Stimulated activated CD4-positive, alpha-beta T cell treated with anti-CD3 and anti-CD28 coated beads, Interleukin-15, amount 100 ng/mL, for 1 hour (primary cell): ENCODE data around the gene GPR15LG.
"Not testable (repeated sequence)": the region's sequence is repeated elsewhere in the genome, so short reads cannot be mapped to it uniquely, and the experiment has no call there.

Experiments
- DNase-seq, 2 donors: peaks; one replicate each; pipeline ENCODE4 v3.0.0-alpha.2; 2020; ENCODE audit warnings: low read depth in 1 of 2, low spot score in 1 of 2

Gene GPR15LG

DNA sequence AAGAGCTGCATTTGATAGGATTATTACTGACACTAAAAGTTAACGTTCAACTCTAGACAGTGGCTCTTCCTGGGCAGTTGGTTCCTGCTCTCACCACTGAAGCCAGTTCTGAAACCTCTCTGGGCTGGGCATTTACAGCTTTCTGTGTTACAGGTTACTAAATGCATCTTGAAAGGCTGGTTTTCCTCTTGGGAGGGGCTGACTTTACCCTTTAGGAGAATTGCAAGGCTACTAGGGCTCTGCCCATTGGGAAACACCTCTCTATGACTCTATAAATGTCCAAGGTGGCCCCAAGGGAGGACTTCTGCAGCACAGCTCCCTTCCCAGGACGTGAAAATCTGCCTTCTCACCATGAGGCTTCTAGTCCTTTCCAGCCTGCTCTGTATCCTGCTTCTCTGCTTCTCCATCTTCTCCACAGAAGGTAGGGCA, at the start of gene GPR15LG:
Gene GPR15LG (plus strand): TSS at position 301 of the 429 bp plus-strand sequence. CDS start 51 bp downstream, at position 352.
- DNase-seq, result no peak

DNA sequence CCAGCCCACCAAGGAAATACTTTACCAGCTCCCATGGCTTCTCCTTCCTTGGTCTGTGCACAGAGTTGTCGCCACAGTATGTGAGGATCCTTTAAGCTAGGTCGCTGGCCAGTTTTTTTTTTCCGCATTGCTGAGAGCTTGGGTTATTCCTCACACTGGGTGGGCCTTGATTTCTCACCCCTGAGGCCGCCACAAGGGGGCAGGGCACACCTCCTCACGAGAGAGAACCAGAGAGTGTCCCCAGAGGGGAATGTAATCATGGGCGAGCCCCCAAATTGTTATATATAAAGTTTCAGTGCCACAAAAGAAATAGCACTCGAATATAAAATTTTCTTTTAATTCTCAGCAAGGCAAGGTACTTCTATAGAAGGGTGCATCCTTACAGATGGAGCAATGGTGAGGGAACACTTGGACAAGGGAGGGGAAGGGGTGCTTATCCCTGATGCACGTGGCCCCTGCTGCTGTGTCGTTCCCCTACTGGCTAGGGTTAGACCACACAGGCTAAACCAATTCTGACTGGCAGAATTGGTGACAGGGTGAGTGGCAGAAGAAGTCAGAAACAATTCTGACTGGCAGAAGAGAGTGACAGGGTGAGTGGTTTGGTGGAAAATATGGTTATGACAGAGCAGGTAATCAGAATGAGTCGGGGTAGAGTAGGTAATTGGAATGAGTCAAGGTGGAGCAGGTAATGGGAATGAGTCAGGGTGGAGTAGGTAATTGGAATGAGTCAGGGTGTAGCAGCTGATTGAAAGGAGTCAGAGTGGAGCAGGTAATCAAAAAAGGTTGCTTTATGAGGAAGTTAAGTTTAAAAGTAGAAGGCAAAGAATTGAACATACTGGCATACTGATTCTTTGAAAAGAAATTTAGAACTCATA, 47.5 kb upstream of the GPR15LG start:
- not testable (repeated sequence) for DNase-seq

- no peak for DNase-seq
These were observed 46.8 kb upstream of the GPR15LG start for GRCh38 chr10:84126785-84127167.

DNA sequence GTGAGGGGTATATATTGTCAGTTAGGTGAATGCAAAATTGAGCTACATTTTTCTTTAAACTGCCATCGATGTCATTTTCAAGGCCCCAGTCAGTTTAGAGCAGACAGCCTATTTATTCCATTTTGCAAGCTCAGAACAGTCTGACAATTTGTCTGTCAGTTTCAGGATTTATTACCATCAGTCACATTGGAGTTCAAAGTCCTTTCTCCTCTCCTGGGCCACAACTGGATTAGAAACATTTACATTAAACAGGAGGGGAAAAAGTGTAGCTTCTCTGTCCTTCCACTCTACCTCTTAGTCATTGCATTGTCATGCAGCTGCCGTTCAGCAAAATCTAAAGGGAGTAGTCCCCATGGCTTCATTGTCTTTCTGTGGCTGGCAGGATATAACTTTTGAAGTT, 37.8 kb upstream of the GPR15LG start:
- DNase-seq, result no peak

- DNase-seq, result no peak
These were observed 35.8 kb upstream of the GPR15LG start for GRCh38 chr10:84137811-84138210.

DNA sequence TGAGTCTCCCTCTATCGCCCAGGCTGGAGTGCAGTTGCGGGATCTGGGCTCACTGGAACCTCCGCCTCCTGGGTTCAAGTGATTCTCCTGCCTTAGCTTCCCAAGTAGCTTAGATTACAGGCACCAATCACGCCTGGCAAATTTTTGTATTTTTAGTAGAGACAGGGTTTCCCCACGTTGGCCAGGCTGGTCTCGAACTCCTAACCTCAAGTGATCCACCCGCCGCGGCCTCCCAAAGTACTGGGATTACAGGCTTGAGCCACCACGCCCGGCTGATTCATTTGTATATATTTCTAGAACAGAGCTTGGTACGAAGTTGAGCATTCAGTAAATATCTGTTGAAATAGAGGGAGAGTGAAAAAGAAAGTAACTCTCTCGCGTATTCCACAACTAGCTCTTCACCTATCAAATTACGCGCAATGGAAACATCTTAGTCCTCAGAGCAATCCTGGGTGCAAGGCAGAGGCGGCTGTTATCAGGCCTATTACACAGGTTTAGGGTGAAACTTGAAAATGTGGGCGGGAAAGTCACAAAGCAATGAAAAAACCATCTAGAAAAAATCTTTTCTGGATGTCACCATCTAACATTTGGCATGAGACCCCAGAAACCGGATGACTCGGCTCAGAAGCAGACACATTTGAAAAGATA, 35.0 kb upstream of the GPR15LG start:
- peak; percentile 12 to 33 for DNase-seq

DNA sequence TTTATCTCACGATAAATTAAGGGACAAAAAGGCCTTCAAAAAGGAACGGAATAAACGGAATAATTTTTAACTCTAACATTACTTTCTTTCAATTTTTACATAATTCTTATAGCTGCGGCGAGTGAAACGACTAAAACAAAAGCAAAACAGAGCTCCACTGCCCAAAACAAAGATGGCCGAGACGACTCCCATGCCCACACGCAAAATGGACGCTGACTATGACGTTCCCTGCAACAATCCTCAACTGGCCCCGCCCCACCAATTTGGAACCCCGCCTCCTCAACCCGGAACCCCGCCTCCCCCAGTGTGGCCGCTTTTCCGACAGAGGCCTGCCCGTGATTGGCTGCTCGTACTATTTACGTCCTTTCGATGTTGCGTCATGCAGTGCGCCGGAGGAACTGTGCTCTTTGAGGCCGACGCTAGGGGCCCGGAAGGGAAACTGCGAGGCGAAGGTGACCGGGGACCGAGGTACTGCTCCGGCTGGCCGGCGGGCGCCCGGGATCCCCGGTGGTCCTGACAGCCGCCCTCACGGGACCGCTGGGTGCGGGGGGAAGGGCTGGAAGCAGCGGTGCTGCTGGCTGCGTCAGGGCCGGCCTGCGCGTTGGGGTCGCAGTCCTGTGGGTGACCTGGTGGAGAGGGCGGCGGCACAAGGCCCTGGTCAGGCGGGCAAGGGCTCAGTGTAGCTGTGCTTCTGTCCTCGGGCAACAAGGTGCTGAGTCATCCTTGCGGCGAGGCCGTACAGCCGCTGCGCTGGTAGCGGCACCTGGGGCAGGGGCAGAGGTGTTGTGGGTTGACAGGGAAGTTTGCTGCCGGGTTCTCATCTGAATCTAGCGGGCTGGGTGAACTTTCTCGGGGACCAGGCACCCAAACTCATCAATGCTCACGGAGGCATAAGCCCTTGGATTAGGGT, 34.2 kb upstream of the GPR15LG start, which contains the start of gene GHITM:
Gene GHITM (plus strand): TSS at position 384 of the 910 bp plus-strand sequence. CDS start 1,992 bp downstream, outside the sequence.
- DNase-seq, result peak; percentile 99

DNA sequence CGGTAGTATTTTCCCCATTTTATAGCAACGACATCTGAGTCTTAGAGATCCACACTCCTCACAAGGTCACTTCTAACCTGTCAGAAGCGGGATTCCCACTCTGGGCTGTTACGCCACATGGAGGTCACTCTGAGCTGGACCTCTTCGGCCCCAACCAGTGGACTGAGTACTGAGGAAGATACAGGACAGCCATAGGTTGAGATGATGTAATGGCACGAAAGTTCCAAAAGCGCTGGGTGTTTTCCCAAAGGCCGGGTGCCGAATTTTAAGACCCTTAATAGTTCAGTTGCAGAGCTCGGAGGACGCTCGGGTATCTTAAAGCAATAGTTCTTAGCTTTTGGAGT, 33.6 kb upstream of the GPR15LG start:
- DNase-seq, result no peak

DNA sequence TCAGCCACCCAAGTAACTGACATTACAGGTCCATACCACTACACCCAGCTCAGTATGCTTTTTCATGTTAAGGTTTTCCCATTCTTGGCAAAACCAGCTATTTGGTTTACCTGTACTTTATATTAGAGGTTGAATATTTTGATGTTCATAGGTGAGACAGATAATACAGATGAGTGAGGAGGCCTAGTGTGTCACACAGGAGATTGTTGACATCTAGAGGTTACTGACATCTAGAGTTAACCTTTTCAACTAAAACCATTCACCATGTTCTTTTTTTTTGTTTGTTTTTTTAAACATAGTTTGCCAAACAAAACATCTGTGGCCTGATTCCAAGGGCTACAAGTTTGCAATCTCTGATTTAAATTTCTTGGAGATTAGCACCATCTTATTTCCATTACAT, 26.3 kb upstream of the GPR15LG start:
- DNase-seq, result no peak

- not testable (repeated sequence) for DNase-seq
These were observed 25.5 kb upstream of the GPR15LG start for GRCh38 chr10:84148006-84148597.

- no peak for DNase-seq
These were observed 23.7 kb upstream of the GPR15LG start for GRCh38 chr10:84149854-84150253.

GRCh38 chr10:84152769-84153168, 20.8 kb upstream of the GPR15LG start:
- DNase-seq, result no peak

- no peak for DNase-seq
These were observed 18.1 kb upstream of the GPR15LG start for GRCh38 chr10:84155521-84155920.

GRCh38 chr10:84156009-84156408, 17.6 kb upstream of the GPR15LG start:
- no peak for DNase-seq

DNA sequence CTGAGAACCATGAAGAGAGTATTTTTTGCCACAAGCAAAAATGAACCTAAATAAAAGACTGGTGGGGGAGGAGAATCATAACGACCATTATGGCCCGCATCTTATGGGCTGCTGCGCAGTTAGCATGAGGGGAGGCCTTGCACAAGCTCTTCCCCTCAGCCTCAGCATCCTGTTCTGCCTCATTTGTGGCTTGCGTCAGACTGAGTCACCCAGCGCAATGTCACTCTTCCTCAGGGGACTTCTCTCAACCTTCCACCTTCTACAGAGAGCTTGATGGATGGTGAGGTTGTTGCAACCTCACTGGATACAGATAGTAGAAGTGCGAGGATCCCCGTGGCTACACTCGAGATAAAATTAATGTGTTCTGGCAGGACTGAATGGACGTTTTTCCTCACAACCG, 16.8 kb upstream of the GPR15LG start:
- no peak for DNase-seq

DNA sequence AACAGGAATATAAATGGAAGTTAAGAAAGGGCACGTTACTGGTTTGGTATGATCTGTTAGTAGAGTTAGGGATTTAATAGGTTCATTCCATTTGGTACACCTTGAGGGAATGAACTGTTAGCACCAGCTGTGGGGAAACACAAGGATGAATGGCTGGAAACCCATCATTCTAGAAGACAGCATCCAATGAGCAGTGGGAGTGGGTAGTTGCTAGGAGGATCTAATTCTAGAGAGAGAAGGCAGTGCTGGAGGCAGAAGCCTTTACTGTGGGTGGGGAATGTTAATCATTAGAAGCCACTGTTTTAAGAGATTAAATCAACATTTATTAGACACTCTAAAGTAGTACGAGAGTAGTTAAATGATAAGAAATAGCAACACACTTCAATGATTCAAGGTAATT, 15.5 kb upstream of the GPR15LG start:
- DNase-seq, result no peak

DNA sequence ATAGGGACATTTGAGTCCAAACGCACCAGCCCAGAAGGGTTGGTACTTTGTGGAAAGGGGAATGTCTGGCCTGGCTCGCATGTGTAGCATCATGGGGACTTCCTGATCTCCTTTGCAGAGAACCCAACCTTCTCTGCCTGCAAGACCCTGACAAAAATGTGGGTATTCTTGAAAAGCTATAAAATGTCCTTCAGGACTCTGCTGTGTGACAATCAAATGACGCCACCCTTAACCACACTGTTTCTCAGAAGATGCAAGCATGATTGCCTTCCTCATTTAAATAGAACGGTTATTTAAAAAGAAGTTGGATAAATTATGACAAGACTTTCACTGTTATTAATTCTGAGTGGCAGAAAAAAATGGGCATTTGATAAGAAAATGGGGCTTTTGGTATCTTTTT, 15.1 kb upstream of the GPR15LG start:
- no peak for DNase-seq

DNA sequence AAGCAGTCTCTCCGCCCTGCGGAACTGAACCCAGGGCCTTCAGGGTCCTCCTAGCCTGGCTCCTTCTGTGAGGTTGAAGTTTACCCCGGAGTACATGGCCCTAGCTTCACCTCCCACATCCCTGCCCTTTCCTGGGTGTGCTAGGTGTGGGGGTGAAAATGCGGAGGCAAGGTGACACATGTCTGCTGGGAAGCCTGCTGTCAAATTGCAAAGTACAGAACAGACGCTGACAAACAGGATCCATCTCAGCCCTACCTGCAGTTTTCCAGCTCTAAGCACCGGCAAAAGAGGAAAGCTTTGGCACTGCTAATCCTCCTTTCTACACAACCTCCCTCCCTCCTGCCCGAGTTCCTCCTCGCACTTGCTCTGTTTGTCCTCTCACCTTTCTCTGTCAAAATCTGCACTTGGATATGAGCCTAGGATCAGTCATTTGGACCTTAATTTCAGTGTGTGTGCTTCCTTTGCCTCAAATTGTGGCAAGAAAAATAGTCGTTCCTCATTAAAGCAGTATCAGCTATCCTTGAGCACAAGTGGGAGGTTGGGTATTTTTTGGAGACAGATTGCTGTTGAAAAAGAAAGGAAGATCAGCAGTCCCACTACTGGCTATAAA, 14.4 kb upstream of the GPR15LG start:
- DNase-seq, result no peak

DNA sequence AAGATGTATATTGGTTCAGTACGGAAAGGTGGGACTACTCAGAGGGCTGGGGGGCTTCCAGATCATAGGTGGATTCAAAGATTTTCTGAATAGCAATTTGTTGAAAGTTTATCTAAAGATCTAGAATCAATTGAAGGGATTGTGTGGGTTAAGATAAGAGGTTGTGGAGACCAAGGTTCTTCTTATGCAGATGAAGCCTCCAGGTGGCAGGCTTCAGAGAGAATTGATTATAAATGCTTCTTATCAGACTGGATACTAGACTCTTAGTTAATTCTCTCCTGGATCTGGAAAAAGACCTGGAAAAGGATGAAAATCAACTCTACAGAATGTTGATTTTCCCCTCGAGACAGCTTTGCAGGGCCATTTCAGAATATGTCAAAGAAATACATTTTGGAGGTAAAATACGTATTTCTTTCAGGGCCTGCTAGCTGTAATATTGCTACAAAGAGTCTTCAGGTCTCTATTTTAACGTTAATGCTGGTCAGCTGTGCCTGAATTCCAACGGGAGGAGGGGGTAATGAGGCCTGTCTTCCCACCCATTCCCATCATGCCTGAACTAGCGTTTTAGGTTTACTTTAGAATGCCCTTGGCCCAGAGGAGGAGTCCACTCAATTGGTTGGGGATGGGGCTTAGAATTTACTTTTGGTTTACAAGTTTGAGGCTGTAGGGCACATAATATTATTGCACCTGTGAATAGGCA, 12.8 kb upstream of the GPR15LG start:
- no peak for DNase-seq

DNA sequence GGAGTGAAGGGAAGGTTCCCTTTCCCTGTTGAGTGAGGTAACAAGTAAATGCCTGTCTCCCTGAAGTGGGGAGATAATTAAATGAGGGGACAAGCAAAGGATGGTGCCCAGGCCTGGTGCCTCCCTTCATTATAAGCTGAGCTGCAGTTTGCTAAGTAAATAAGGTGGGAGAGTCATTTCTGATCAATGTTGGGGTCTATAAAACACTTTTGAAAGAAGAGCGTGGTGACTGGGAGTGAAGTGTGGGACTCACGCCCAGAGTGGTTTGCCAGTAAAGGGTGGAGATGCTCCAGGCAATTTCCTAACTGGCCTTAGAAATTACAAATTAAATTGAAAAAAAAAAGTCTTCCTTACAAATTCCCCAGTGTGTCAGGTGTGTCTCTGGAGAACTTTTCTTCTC, 9.6 kb upstream of the GPR15LG start:
- DNase-seq, result no peak
